ENCODE data around the gene SPC25. TPM values are rescaled to one million over a fixed set of nuclear protein-coding genes. Genes with fewer than 3 reads are reported as not detected.

The SPC25 gene
- total RNA-seq, 1 experiment from 2014 or later = 31.5 TPM

DNA sequence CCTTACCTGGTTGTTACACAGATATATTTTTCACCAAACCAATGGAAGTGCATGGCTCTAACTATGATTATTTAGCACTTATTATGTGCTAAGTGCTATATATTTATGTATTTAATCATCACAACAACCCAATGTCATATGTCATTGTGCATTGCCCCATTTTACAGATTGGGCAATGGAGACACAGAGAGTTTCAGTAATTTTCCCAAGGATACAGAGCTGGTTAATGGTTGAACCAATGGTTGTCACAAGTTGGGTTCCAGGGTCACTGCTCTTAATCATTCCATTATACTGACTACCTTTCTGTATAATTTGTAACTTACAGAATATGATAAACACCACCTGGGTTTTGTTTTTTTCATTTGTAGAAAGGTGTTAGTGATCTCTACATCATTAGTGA is 58.6 kb downstream of the SPC25 start:
- no peaks in the 10 kb centered on the region for H3K23me2 ChIP-seq (ENCODE audit: insufficient read length, low read depth, low read length, poor library complexity, severe bottlenecking)
- TF ChIP-seq, protein P1, sequence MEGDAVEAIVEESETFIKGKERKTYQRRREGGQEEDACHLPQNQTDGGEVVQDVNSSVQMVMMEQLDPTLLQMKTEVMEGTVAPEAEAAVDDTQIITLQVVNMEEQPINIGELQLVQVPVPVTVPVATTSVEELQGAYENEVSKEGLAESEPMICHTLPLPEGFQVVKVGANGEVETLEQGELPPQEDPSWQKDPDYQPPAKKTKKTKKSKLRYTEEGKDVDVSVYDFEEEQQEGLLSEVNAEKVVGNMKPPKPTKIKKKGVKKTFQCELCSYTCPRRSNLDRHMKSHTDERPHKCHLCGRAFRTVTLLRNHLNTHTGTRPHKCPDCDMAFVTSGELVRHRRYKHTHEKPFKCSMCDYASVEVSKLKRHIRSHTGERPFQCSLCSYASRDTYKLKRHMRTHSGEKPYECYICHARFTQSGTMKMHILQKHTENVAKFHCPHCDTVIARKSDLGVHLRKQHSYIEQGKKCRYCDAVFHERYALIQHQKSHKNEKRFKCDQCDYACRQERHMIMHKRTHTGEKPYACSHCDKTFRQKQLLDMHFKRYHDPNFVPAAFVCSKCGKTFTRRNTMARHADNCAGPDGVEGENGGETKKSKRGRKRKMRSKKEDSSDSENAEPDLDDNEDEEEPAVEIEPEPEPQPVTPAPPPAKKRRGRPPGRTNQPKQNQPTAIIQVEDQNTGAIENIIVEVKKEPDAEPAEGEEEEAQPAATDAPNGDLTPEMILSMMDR (conservative IDR thresholded peaks at IDR 0.05) = no peak
- no peak overlapping the region for H3K9ac ChIP-seq (ENCODE audit: extremely low read depth, insufficient read length, low read length)
- no peaks in the 10 kb centered on the region for H3K9me3 ChIP-seq (ENCODE audit: control insufficient read depth, low read depth, low read length)
- H3K27me3 ChIP-seq (ENCODE audit: insufficient read depth, low read length) = no peaks in the 10 kb centered on the region
- no peaks in the 10 kb centered on the region for H3K79me1 ChIP-seq (ENCODE audit: insufficient read depth, low read depth, low read length, poor library complexity, severe bottlenecking)
- H3K27ac Mint-ChIP-seq = no peak overlapping the region
- no peak overlapping the region for H4K8ac ChIP-seq (replicated peaks; ENCODE audit: insufficient read length, low read depth, low read length)
- H3K27me3 Mint-ChIP-seq (ENCODE audit: low read depth) = no peaks in the 10 kb centered on the region
- H4K91ac ChIP-seq (ENCODE audit: insufficient read length, low read depth, low read length) = no peak overlapping the region
- H3K36me3 Mint-ChIP-seq (ENCODE audit: insufficient read depth in 1 of 3, low read depth in 3 of 3) = peaks cover 0 to 4% (median 0%) of the 10 kb centered on the region in 3 experiments; a peak in 1 of 7 replicates
- no peak overlapping the region for H3K56ac ChIP-seq (ENCODE audit: insufficient read length, low read depth, low read length)
- H2BK15ac ChIP-seq (ENCODE audit: low read depth, low read length) = no peak overlapping the region
- H3K4ac ChIP-seq (ENCODE audit: low read depth, low read length) = no peak overlapping the region
- no peak overlapping the region for H2BK12ac ChIP-seq (ENCODE audit: insufficient read length, low read depth, low read length)
- H4K5ac ChIP-seq (ENCODE audit: insufficient read length, low read depth, low read length) = no peak overlapping the region
- H3K14ac ChIP-seq (ENCODE audit: insufficient read depth, low read length) = no peak overlapping the region
- no peak overlapping the region for H3K27ac ChIP-seq (ENCODE audit: insufficient read length, low read depth, low read length)
- DNase-seq = no peak
- H2AK5ac ChIP-seq (ENCODE audit: insufficient read length, low read length) = no peak overlapping the region
- no peak overlapping the region for H2AFZ ChIP-seq (ENCODE audit: low read length)
- H3K9me3 Mint-ChIP-seq = peaks cover 0 to 3% of the 10 kb centered on the region in 2 experiments; a peak in 2 of 5 replicates
- H3K18ac ChIP-seq (ENCODE audit: insufficient read length, low read depth, low read length) = no peak overlapping the region
- no peaks in the 10 kb centered on the region for H3K79me2 ChIP-seq (ENCODE audit: insufficient read depth, low read length)
- H3K4me2 ChIP-seq (ENCODE audit: insufficient read depth, insufficient read length, low read length) = no peak overlapping the region
- H3T11ph ChIP-seq (ENCODE audit: low read length) = no peak overlapping the region
- H2BK20ac ChIP-seq (ENCODE audit: low read depth, low read length, poor library complexity, severe bottlenecking) = no peak overlapping the region
- H3K23ac ChIP-seq (ENCODE audit: insufficient read length, low read depth, low read length) = no peak overlapping the region
- H2BK5ac ChIP-seq (ENCODE audit: insufficient read length, low read length) = no peak overlapping the region
- H3K4me3 Mint-ChIP-seq = no peak overlapping the region
- no peaks in the 10 kb centered on the region for H4K20me1 ChIP-seq (ENCODE audit: control insufficient read depth, insufficient read depth, insufficient read length)
- H3K4me1 Mint-ChIP-seq = no peaks in the 10 kb centered on the region
- H2BK120ac ChIP-seq (ENCODE audit: low read depth, low read length, poor library complexity, severe bottlenecking) = no peak overlapping the region
- H3K4me1 ChIP-seq (ENCODE audit: insufficient read depth, low read length) = no peaks in the 10 kb centered on the region

Data from H9 (cell line).